GM13976 (cell line): ENCODE results near the gene LPXN.

ENCODE experiments used
- DNase-seq: peaks from one replicate; pipeline ENCODE4 v3.0.0; 2012; ENCODE audit warnings: low spot score
- in situ Hi-C: fragments of 300-500 bp; cut with MboI; formaldehyde crosslinking; loops from one replicate; pipeline ENCODE4 v1.12.0; 2022; ENCODE audit warnings: low sequenced_read_pairs, mixed read lengths, inconsistent platforms; ENCODE audit not compliant: unreplicated experiment
- TF ChIP-seq, protein P1 (sequence below): IDR thresholded peaks from 2 replicates; pipeline ENCODE4 v1.5.1; 2012; ENCODE audit warnings: borderline replicate concordance, mild to moderate bottlenecking; ENCODE audit not compliant: insufficient read depth; ENCODE audit errors: extremely low read depth, missing control alignments, control extremely low read depth

The LPXN gene

GRCh38 chr11:58530236-58530635 lies 45.4 kb downstream of the LPXN start:
- in situ Hi-C loops, result no loop called here
- DNase-seq, result no peak
- TF ChIP-seq, protein P1, sequence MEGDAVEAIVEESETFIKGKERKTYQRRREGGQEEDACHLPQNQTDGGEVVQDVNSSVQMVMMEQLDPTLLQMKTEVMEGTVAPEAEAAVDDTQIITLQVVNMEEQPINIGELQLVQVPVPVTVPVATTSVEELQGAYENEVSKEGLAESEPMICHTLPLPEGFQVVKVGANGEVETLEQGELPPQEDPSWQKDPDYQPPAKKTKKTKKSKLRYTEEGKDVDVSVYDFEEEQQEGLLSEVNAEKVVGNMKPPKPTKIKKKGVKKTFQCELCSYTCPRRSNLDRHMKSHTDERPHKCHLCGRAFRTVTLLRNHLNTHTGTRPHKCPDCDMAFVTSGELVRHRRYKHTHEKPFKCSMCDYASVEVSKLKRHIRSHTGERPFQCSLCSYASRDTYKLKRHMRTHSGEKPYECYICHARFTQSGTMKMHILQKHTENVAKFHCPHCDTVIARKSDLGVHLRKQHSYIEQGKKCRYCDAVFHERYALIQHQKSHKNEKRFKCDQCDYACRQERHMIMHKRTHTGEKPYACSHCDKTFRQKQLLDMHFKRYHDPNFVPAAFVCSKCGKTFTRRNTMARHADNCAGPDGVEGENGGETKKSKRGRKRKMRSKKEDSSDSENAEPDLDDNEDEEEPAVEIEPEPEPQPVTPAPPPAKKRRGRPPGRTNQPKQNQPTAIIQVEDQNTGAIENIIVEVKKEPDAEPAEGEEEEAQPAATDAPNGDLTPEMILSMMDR, result no peak

DNA sequence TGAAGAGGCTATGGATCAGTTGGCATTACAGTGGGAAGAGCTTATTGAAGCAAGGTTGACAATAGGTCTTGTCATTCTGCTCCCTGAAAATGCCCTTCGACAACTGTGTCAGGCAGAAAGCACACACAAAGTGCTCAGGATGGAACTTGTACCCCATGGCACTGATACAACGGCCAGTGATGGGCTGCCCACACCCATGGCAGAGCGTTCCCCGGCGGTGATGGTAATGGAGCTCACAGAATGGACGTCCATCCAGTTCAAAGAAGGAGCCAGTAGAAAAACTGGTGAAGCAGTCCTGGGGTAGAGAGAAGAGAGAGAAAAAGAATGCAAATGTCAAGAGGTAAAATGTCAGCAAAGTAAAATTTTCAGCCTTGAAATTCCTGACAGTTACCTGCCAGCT lies 48.2 kb downstream of the LPXN start:
- no peak for DNase-seq
- in situ Hi-C loops, result no loop called here
- TF ChIP-seq, protein P1, result no peak

GRCh38 chr11:58526721-58527120 lies 48.9 kb downstream of the LPXN start:
- TF ChIP-seq, protein P1, result no peak
- no peak for DNase-seq
- in situ Hi-C loops, result no loop called here

GRCh38 chr11:58525037-58525614 lies 50.5 kb downstream of the LPXN start:
- DNase-seq, result peak; percentile 65
- in situ Hi-C loops, result no loop called here
- TF ChIP-seq, protein P1, result no peak

DNA sequence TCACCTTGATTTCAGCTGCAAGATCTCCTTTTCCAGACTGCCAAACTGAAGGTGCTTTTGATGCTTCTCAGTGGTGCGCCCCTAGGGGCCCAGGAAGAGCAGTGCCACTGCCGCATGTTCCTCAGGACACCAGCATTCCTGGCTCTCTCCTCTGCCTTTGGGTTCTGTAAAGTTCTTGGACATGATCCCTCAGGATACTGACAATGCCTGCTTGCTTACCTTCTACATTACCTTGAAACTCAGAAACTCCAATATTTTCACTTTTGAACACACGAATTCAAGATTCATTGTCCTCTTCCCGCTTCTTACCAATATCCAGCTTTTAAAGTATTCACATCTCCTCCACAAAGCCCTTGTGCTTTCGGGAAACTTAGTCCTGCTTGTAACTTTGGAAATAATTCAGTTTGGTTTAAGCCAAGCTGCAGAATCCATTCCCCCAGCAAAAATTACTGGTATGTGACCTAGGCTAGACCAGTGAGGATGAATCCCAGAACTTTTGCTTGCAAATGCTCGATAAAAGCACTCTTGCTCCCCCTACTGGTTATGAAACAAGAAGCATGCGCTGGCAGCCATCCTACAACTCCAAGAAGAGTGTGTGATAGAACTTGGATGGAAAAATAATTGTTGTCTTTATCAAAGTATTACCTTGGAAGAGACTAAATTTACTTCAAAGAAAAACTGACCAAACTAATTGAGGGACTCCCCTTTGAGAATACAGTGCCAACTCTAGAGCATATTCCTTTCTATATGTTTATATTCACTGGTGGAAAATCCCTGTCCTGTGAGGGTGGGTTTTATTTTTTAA lies 51.2 kb downstream of the LPXN start:
- peak; percentile 35 for DNase-seq

GRCh38 chr11:58513747-58514367 lies 61.8 kb downstream of the LPXN start:
- TF ChIP-seq, protein P1, result peak; percentile 39
- in situ Hi-C loops, result loop anchor here (25.0 kb wide), 2 partner anchors 702 to 852 kb away; partner anchors contain the start of genes CLP1 and ZDHHC5
- DNase-seq, result no peak

More for the DNA sequence above, 51.2 kb downstream of the LPXN start:
- in situ Hi-C loops, result loop anchor here (25.0 kb wide), 2 partner anchors 712 to 862 kb away; partner anchors contain the start of genes CLP1 and ZDHHC5
- TF ChIP-seq, protein P1, result peak; percentile 70
